ENCODE results near the gene HDDC3. TPM values are rescaled to one million over a fixed set of nuclear protein-coding genes. Genes with fewer than 3 reads are reported as not detected.

The HDDC3 gene
- total and polyA plus RNA-seq, 10 donors: 12.8 to 34.5 (median 21.7) TPM

DNA sequence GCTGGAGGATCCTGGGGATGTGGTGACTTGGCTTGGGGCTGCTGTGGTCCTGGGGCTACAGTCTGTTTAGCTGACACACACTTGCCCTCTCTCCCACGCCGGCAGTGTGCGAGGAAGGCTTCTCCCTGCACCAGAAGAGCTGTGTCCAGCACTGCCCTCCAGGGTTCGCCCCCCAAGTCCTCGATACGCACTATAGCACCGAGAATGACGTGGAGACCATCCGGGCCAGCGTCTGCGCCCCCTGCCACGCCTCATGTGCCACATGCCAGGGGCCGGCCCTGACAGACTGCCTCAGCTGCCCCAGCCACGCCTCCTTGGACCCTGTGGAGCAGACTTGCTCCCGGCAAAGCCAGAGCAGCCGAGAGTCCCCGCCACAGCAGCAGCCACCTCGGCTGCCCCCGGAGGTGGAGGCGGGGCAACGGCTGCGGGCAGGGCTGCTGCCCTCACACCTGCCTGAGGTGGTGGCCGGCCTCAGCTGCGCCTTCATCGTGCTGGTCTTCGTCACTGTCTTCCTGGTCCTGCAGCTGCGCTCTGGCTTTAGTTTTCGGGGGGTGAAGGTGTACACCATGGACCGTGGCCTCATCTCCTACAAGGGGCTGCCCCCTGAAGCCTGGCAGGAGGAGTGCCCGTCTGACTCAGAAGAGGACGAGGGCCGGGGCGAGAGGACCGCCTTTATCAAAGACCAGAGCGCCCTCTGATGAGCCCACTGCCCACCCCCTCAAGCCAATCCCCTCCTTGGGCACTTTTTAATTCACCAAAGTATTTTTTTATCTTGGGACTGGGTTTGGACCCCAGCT lies 51.0 kb downstream of the HDDC3 start:
- TF ChIP-seq POLR2A (IDR thresholded peaks at IDR 0.05) (no peak), POLR2AphosphoS5 (IDR thresholded peaks at IDR 0.05) (peak in 1 of 3 donors; percentile 66)
- no peak overlapping the region for H3K4me3 ChIP-seq
- H3K27me3 ChIP-seq (replicated peaks in 1 of 7): peaks cover 0 to 7% (median 0%) of the 10 kb centered on the region in 7 donors
- DNase-seq: peak; percentile 80
- H3K9me3 ChIP-seq: no peaks in the 10 kb centered on the region
- H3K36me3 ChIP-seq: peaks cover 8 to 74% (median 62%) of the 10 kb centered on the region in 6 donors
- intact Hi-C loops (cut with DNase I; ENCODE audit: low total_unique reads): loop anchor here (10.0 kb wide), 1 partner anchor 47 kb away; no protein-coding TSS in a partner anchor
- peak overlapping the region in 3 of 8 donors; percentile 97 to 98 (median 97) for H3K27ac ChIP-seq
- H3K4me1 ChIP-seq: peaks cover 12 to 42% (median 38%) of the 10 kb centered on the region in 6 donors
- 88 to 92% (median 91%) methylated on average over 12 to 35 of the region's 35 CpGs for WGBS, 5 donors

DNA sequence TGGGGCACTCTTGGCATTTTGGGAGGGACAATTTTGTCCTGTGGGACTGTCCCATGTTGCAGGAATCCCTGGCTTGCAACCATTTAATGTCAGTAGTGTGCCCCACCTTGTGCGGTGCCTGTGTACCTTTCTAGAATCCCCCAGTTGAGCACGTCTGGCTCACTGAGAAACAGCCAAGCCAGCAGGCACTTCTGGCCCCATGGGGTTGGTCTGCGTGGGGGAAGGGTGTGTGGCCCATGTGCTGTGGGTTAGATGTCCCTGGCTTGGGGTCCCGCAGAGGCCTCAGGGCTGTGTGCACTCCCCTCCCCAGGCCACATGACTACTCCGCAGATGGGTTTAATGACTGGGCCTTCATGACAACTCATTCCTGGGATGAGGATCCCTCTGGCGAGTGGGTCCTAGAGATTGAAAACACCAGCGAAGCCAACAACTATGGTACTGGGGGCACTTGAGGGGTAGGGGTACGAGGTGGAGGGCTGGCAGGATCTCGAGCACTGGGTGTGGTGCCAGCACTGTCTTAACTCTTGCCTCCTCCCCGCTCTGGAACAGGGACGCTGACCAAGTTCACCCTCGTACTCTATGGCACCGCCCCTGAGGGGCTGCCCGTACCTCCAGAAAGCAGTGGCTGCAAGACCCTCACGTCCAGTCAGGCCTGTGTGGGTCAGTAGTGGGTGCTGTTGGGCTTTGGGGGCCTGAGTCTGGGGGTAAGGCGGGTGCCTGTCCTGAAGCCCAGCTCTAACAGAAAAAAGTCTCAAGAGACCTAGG lies 51.8 kb downstream of the HDDC3 start:
- H3K4me1 ChIP-seq: peaks cover 6 to 37% (median 31%) of the 10 kb centered on the region in 6 donors
- H3K4me3 ChIP-seq: no peak overlapping the region
- no peaks in the 10 kb centered on the region for H3K9me3 ChIP-seq
- peaks cover 0 to 7% (median 0%) of the 10 kb centered on the region in 7 donors for H3K27me3 ChIP-seq (replicated peaks in 1 of 7)
- WGBS, 5 donors: 88 to 94% (median 92%) methylated on average over 15 to 16 of the region's 16 CpGs
- TF ChIP-seq, protein P1, sequence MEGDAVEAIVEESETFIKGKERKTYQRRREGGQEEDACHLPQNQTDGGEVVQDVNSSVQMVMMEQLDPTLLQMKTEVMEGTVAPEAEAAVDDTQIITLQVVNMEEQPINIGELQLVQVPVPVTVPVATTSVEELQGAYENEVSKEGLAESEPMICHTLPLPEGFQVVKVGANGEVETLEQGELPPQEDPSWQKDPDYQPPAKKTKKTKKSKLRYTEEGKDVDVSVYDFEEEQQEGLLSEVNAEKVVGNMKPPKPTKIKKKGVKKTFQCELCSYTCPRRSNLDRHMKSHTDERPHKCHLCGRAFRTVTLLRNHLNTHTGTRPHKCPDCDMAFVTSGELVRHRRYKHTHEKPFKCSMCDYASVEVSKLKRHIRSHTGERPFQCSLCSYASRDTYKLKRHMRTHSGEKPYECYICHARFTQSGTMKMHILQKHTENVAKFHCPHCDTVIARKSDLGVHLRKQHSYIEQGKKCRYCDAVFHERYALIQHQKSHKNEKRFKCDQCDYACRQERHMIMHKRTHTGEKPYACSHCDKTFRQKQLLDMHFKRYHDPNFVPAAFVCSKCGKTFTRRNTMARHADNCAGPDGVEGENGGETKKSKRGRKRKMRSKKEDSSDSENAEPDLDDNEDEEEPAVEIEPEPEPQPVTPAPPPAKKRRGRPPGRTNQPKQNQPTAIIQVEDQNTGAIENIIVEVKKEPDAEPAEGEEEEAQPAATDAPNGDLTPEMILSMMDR (IDR thresholded peaks at IDR 0.05 in 8 of 11, conservative IDR thresholded peaks at IDR 0.05 in 3 of 11): no peak
- TF ChIP-seq POLR2AphosphoS5 (IDR thresholded peaks at IDR 0.05): peak in 1 of 3 donors; percentile 4
- DNase-seq: no peak
- intact Hi-C loops (cut with DNase I; ENCODE audit: low total_unique reads): loop anchor here (10.0 kb wide), 1 partner anchor 46 kb away; no protein-coding TSS in a partner anchor
- peak overlapping the region in 1 of 8 donors; percentile 98 for H3K27ac ChIP-seq
- H3K36me3 ChIP-seq: peaks cover 8 to 78% (median 70%) of the 10 kb centered on the region in 6 donors

Small RNA genes lying within 50 kb of the gene (small RNA-seq; reads per million reads assigned to genes)
- gene RF00019: 0 reads per million in 4 donors

Other genes starting within 250 kb of the HDDC3 start
- 10 to 100 TPM in 1 of 7 donors, 1 to 10 TPM in 6; 6.2 to 12.0 (median 8.0) TPM for gene BLM, start 215.2 kb downstream of the HDDC3 start, total RNA-seq
- gene BLM, start 215.2 kb downstream of the HDDC3 start, polyA plus RNA-seq: 10 to 100 TPM in 1 of 3 donors, 1 to 10 TPM in 2; 5.8 to 10.5 (median 6.6) TPM
- 100 to 1,000 TPM in 2 of 7 donors, 10 to 100 TPM in 5; 62.0 to 139 (median 86.8) TPM for gene FURIN, start 64.0 kb downstream of the HDDC3 start, total RNA-seq
- gene FURIN, start 64.0 kb downstream of the HDDC3 start, polyA plus RNA-seq: 10 to 100 TPM in 2 of 3 donors, 1 to 10 TPM in 1; 10.0 to 33.3 (median 10.9) TPM
- gene FES, start 48.0 kb downstream of the HDDC3 start, total RNA-seq: 100 to 1,000 TPM; 150 to 369 (median 272) TPM
- gene FES, start 48.0 kb downstream of the HDDC3 start, polyA plus RNA-seq: 100 to 1,000 TPM in 1 of 3 donors, 10 to 100 TPM in 2; 39.5 to 176 (median 89.2) TPM
- gene MAN2A2, start 29.2 kb downstream of the HDDC3 start, total RNA-seq: 100 to 1,000 TPM; 105 to 167 (median 120) TPM
- 10 to 100 TPM; 13.7 to 46.1 (median 24.0) TPM for gene MAN2A2, start 29.2 kb downstream of the HDDC3 start, polyA plus RNA-seq
- 10 to 100 TPM; 32.8 to 59.5 (median 42.6) TPM for gene UNC45A, start 2.7 kb upstream of the HDDC3 start, total RNA-seq
- gene UNC45A, start 2.7 kb upstream of the HDDC3 start, polyA plus RNA-seq: 10 to 100 TPM; 32.2 to 43.6 (median 32.8) TPM
- gene RCCD1, start 22.3 kb upstream of the HDDC3 start, total RNA-seq: 10 to 100 TPM in 2 of 7 donors, 1 to 10 TPM in 5; 6.9 to 11.4 (median 8.7) TPM
- 1 to 10 TPM; 3.6 to 9.0 (median 6.3) TPM for gene RCCD1, start 22.3 kb upstream of the HDDC3 start, polyA plus RNA-seq
- gene PRC1, start 62.0 kb upstream of the HDDC3 start, total RNA-seq: 10 to 100 TPM in 4 of 7 donors, 1 to 10 TPM in 3; 6.0 to 40.0 (median 15.0) TPM
- 10 to 100 TPM in 1 of 3 donors, 1 to 10 TPM in 2; 7.4 to 13.9 (median 8.8) TPM for gene PRC1, start 62.0 kb upstream of the HDDC3 start, polyA plus RNA-seq
- gene VPS33B, start 90.0 kb upstream of the HDDC3 start, total RNA-seq: 10 to 100 TPM; 13.2 to 25.0 (median 19.1) TPM
- 10 to 100 TPM; 12.1 to 27.6 (median 15.6) TPM for gene VPS33B, start 90.0 kb upstream of the HDDC3 start, polyA plus RNA-seq
- under 1 TPM; 0.07 to 0.97 (median 0.46) TPM for gene SV2B, start 167.7 kb upstream of the HDDC3 start, total RNA-seq
- gene SV2B, start 167.7 kb upstream of the HDDC3 start, polyA plus RNA-seq: 1 to 10 TPM in 1 of 3 donors, under 1 TPM in 2; 0.26 to 1.2 (median 0.50) TPM